Activated naive CD4-positive, alpha-beta T cell treated with anti-CD3 and anti-CD28 coated beads, Interleukin-2, amount 10 ng/mL, durations not matched to agents 7 days and 5 days (primary cell): ENCODE data around the gene HNRNPM.
"Not testable (repeated sequence)": the region's sequence is repeated elsewhere in the genome, so short reads cannot be mapped to it uniquely, and the experiment has no call there.

Experiments used
- CTCF ChIA-PET: fragments of 350-600 bp; sonication (Branson Sonifier 250); formaldehyde crosslinking; loops from one replicate; lab custom pipeline; 2021; ENCODE audit warnings: antibody characterized with exemption; lab: Charles Lee
- DNase-seq: peaks from one replicate; pipeline ENCODE4 v3.0.0-alpha.2; 2020
- H3K27ac Mint-ChIP-seq: one replicate; pipeline ENCODE4 v1.8.0; 2021; ENCODE audit warnings: mild to moderate bottlenecking, moderate library complexity, mixed read lengths
- H3K27me3 Mint-ChIP-seq: one replicate; pipeline ENCODE4 v1.8.0; 2021; ENCODE audit warnings: mild to moderate bottlenecking, mixed read lengths
- H3K36me3 Mint-ChIP-seq: one replicate; pipeline ENCODE4 v1.8.0; 2021; ENCODE audit warnings: mixed read lengths
- H3K4me1 Mint-ChIP-seq: one replicate; pipeline ENCODE4 v1.8.0; 2021; ENCODE audit warnings: mixed read lengths
- H3K4me3 Mint-ChIP-seq: one replicate; pipeline ENCODE4 v1.8.0; 2021; ENCODE audit warnings: mild to moderate bottlenecking, moderate library complexity, mixed read lengths
- H3K9me3 Mint-ChIP-seq: one replicate; pipeline ENCODE4 v1.8.0; 2021; ENCODE audit warnings: mixed read lengths

The HNRNPM gene

GRCh38 chr19:8510589-8511115 lies 65.9 kb downstream of the HNRNPM start:
- Mint-ChIP-seq H3K27ac (no peak overlapping the region), H3K36me3 (peaks cover 21% of the 10 kb centered on the region), H3K9me3 (no peaks in the 10 kb centered on the region), H3K4me3 (no peak overlapping the region), H3K4me1 (peaks cover 37% of the 10 kb centered on the region), H3K27me3 (no peaks in the 10 kb centered on the region)
- DNase-seq: no peak
- CTCF ChIA-PET: interaction anchor here (1.0 kb wide), 1 partner anchor 70 kb away, joined by 3 read pairs; no protein-coding TSS in a partner anchor

- Mint-ChIP-seq H3K36me3 (peaks cover 19% of the 10 kb centered on the region), H3K27me3 (no peaks in the 10 kb centered on the region), H3K4me3 (no peak overlapping the region), H3K27ac (no peak overlapping the region), H3K9me3 (no peaks in the 10 kb centered on the region), H3K4me1 (peaks cover 39% of the 10 kb centered on the region)
- CTCF ChIA-PET: interaction anchor here (9.6 kb wide), 1 partner anchor 68 kb away, joined by 82 read pairs; the partner anchor contains the start of gene MYO1F
- DNase-seq: no peak
Measured at GRCh38 chr19:8511573-8512101, 66.9 kb downstream of the HNRNPM start.

- H3K4me1 Mint-ChIP-seq: peaks cover 44% of the 10 kb centered on the region
- DNase-seq: peak; percentile 42
- peaks cover 19% of the 10 kb centered on the region for H3K36me3 Mint-ChIP-seq
- H3K9me3 Mint-ChIP-seq: no peaks in the 10 kb centered on the region
- H3K27ac Mint-ChIP-seq: peak overlapping the region; percentile 85
- CTCF ChIA-PET: interaction anchor here (1.5 to 9.6 kb wide), 3 partner anchors 18 to 67 kb away, joined by 3 to 82 read pairs (median 6); partner anchors contain the start of gene MYO1F
- peak overlapping the region; percentile 84 for H3K4me3 Mint-ChIP-seq
- no peaks in the 10 kb centered on the region for H3K27me3 Mint-ChIP-seq
Measured at GRCh38 chr19:8512115-8512967, 67.6 kb downstream of the HNRNPM start.

GRCh38 chr19:8513036-8513686 lies 68.4 kb downstream of the HNRNPM start:
- H3K4me3 Mint-ChIP-seq: peak overlapping the region; percentile 84
- peak overlapping the region; percentile 97 for H3K27ac Mint-ChIP-seq
- H3K27me3 Mint-ChIP-seq: no peaks in the 10 kb centered on the region
- peaks cover 52% of the 10 kb centered on the region for H3K4me1 Mint-ChIP-seq
- CTCF ChIA-PET: interaction anchor here (1.0 to 9.6 kb wide), 6 partner anchors 18 to 101 kb away, joined by 3 to 82 read pairs (median 3); partner anchors contain the start of gene MYO1F
- no peak for DNase-seq
- no peaks in the 10 kb centered on the region for H3K9me3 Mint-ChIP-seq
- peaks cover 22% of the 10 kb centered on the region for H3K36me3 Mint-ChIP-seq

- peak within 1 kb of the TSS; percentile 97 for H3K27ac Mint-ChIP-seq
- no peaks in the 10 kb centered on the region for H3K9me3 Mint-ChIP-seq
- peak; percentile 97 for DNase-seq
- peaks cover 59% of the 10 kb centered on the region for H3K4me1 Mint-ChIP-seq
- H3K27me3 Mint-ChIP-seq: no peaks in the 10 kb centered on the region
- peak within 1 kb of the TSS; percentile 84 for H3K4me3 Mint-ChIP-seq
- H3K36me3 Mint-ChIP-seq: peaks cover 25% of the 10 kb centered on the region
- CTCF ChIA-PET: interaction anchor here (1.0 to 9.6 kb wide), 6 partner anchors 19 to 102 kb away, joined by 3 to 82 read pairs (median 3); partner anchors contain the start of gene MYO1F
Measured at GRCh38 chr19:8513687-8514504, 69.1 kb downstream of the HNRNPM start, which contains the start of gene ZNF414. ZNF414 (minus strand) TSS chr19:8514167; CDS start chr19:8514046, 121 bp downstream.

- DNase-seq, H3K27me3 Mint-ChIP-seq, H3K9me3 Mint-ChIP-seq: not testable (repeated sequence)
- peak overlapping the region; percentile 84 for H3K4me3 Mint-ChIP-seq
- H3K36me3 Mint-ChIP-seq: peaks cover 29% of the 10 kb centered on the region
- H3K4me1 Mint-ChIP-seq: peaks cover 65% of the 10 kb centered on the region
- peak overlapping the region; percentile 97 for H3K27ac Mint-ChIP-seq
- CTCF ChIA-PET: interaction anchor here (1.0 to 9.6 kb wide), 4 partner anchors 55 to 102 kb away, joined by 3 to 82 read pairs (median 4); partner anchors contain the start of gene MYO1F
Measured at GRCh38 chr19:8514505-8515009, 69.8 kb downstream of the HNRNPM start.

GRCh38 chr19:8515317-8515716 lies 70.5 kb downstream of the HNRNPM start:
- Mint-ChIP-seq H3K36me3 (peaks cover 32% of the 10 kb centered on the region), H3K9me3 (no peaks in the 10 kb centered on the region), H3K27me3 (no peaks in the 10 kb centered on the region), H3K27ac (peak overlapping the region; percentile 97), H3K4me1 (peaks cover 69% of the 10 kb centered on the region), H3K4me3 (peak overlapping the region; percentile 84)
- CTCF ChIA-PET: interaction anchor here (1.1 to 9.6 kb wide), 2 partner anchors 54 to 64 kb away, joined by 4 to 82 read pairs; partner anchors contain the start of gene MYO1F
- DNase-seq: peak; percentile 84

GRCh38 chr19:8517551-8518442 lies 73.0 kb downstream of the HNRNPM start:
- Mint-ChIP-seq H3K27me3 (no peaks in the 10 kb centered on the region), H3K4me3 (peak overlapping the region; percentile 41), H3K9me3 (no peaks in the 10 kb centered on the region), H3K27ac (peak overlapping the region; percentile 97), H3K36me3 (peaks cover 42% of the 10 kb centered on the region), H3K4me1 (peaks cover 69% of the 10 kb centered on the region)
- DNase-seq: peak; percentile 79
- CTCF ChIA-PET: interaction anchor here (1.3 to 9.6 kb wide), 2 partner anchors 51 to 62 kb away, joined by 5 to 82 read pairs; partner anchors contain the start of gene MYO1F

GRCh38 chr19:8518536-8518935 lies 73.8 kb downstream of the HNRNPM start:
- Mint-ChIP-seq H3K27me3 (no peaks in the 10 kb centered on the region), H3K36me3 (peaks cover 45% of the 10 kb centered on the region), H3K4me1 (peaks cover 65% of the 10 kb centered on the region), H3K4me3 (peak overlapping the region; percentile 47), H3K27ac (peak overlapping the region; percentile 97), H3K9me3 (no peaks in the 10 kb centered on the region)
- DNase-seq: no peak
- CTCF ChIA-PET: interaction anchor here (1.3 to 9.6 kb wide), 2 partner anchors 51 to 61 kb away, joined by 5 to 82 read pairs; partner anchors contain the start of gene MYO1F

GRCh38 chr19:8519388-8519787 lies 74.6 kb downstream of the HNRNPM start:
- CTCF ChIA-PET: interaction anchor here (9.6 kb wide), 1 partner anchor 60 kb away, joined by 82 read pairs; the partner anchor contains the start of gene MYO1F
- Mint-ChIP-seq H3K27me3 (no peaks in the 10 kb centered on the region), H3K9me3 (no peaks in the 10 kb centered on the region), H3K27ac (peak overlapping the region; percentile 97), H3K36me3 (peaks cover 43% of the 10 kb centered on the region), H3K4me1 (peaks cover 60% of the 10 kb centered on the region), H3K4me3 (no peak overlapping the region)
- no peak for DNase-seq

GRCh38 chr19:8525401-8525684 lies 80.6 kb downstream of the HNRNPM start:
- peaks cover 53% of the 10 kb centered on the region for H3K36me3 Mint-ChIP-seq
- no peak for DNase-seq
- CTCF ChIA-PET: interaction anchor here (1.5 kb wide), 1 partner anchor 53 kb away, joined by 6 read pairs; no protein-coding TSS in a partner anchor

More at GRCh38 chr19:8525401-8525684, 80.6 kb downstream of the HNRNPM start:
- Mint-ChIP-seq H3K4me1 (peaks cover 10% of the 10 kb centered on the region), H3K27me3 (no peaks in the 10 kb centered on the region), H3K27ac (no peak overlapping the region), H3K4me3 (no peak overlapping the region), H3K9me3 (no peaks in the 10 kb centered on the region)
